ENCODE data around the gene POU2F1.

The POU2F1 gene

GRCh38 chr1:167184081-167184480, 36.6 kb upstream of the POU2F1 start:
- DNase-seq (ENCODE audit: low spot score): no peak

GRCh38 chr1:167185062-167185461, 35.6 kb upstream of the POU2F1 start:
- TF ChIP-seq CTCF (IDR thresholded peaks at IDR 0.05): no peak
- H3K4me3 ChIP-seq: no peak overlapping the region
- no peak for DNase-seq (ENCODE audit: low spot score)
- H3K27ac ChIP-seq: no peak overlapping the region

More at GRCh38 chr1:167184081-167184480, 36.6 kb upstream of the POU2F1 start:
- Histone ChIP-seq H3K27ac (no peak overlapping the region), H3K4me3 (no peak overlapping the region)
- no peak for TF ChIP-seq CTCF (IDR thresholded peaks at IDR 0.05)

- TF ChIP-seq CTCF (IDR thresholded peaks at IDR 0.05): no peak
- H3K27ac ChIP-seq: no peak overlapping the region
- no peak overlapping the region for H3K4me3 ChIP-seq
- no peak for DNase-seq (ENCODE audit: low spot score)
Measured at GRCh38 chr1:167185974-167186657, 34.6 kb upstream of the POU2F1 start.

- Histone ChIP-seq H3K27ac (no peak overlapping the region), H3K4me3 (no peak overlapping the region)
- TF ChIP-seq CTCF (IDR thresholded peaks at IDR 0.05): no peak
- no peak for DNase-seq (ENCODE audit: low spot score)
Measured at GRCh38 chr1:167186771-167187170, 33.9 kb upstream of the POU2F1 start.

- no peak for TF ChIP-seq CTCF (IDR thresholded peaks at IDR 0.05)
- no peak for DNase-seq (ENCODE audit: low spot score)
- Histone ChIP-seq H3K4me3 (no peak overlapping the region), H3K27ac (no peak overlapping the region)
Measured at GRCh38 chr1:167190747-167191237, 29.9 kb upstream of the POU2F1 start.

GRCh38 chr1:167191958-167192357, 28.7 kb upstream of the POU2F1 start:
- Histone ChIP-seq H3K4me3 (no peak overlapping the region), H3K27ac (no peak overlapping the region)
- DNase-seq (ENCODE audit: low spot score): no peak
- TF ChIP-seq CTCF (IDR thresholded peaks at IDR 0.05): no peak

GRCh38 chr1:167194182-167194581, 26.5 kb upstream of the POU2F1 start:
- no peak overlapping the region for H3K4me3 ChIP-seq
- TF ChIP-seq CTCF (IDR thresholded peaks at IDR 0.05): no peak
- DNase-seq (ENCODE audit: low spot score): no peak
- H3K27ac ChIP-seq: no peak overlapping the region
